ENCODE data around the gene SHROOM1. TPM values are rescaled to one million over a fixed set of nuclear protein-coding genes. Genes with fewer than 3 reads are reported as not detected.

SHROOM1 gene
- total RNA-seq, 1 donor from 2014 or later, result 1.5 TPM

- Mint-ChIP-seq H3K4me1 (peaks cover 15% of the 10 kb centered on the region), H3K27ac (no peak overlapping the region), H3K9me3 (no peaks in the 10 kb centered on the region), H3K27me3 (peaks cover 33% of the 10 kb centered on the region), H3K36me3 (ENCODE audit: low read depth) (no peaks in the 10 kb centered on the region), H3K4me3 (peak overlapping the region; percentile 59)
- ATAC-seq (ENCODE audit: low read depth) (peak; percentile 22), DNase-seq (peak; percentile 31)
- ChIA-PET CTCF (no interaction called here), POLR2A (interaction anchor here (0.6 kb wide), 1 partner anchor 1187 kb away, joined by 3 read pairs; no protein-coding TSS in a partner anchor)
- intact Hi-C loops (cut with micrococcal nuclease), result loop anchor here (2.0 to 5.0 kb wide), 2 partner anchors 36 to 40 kb away; partner anchors contain the start of genes KIF3A and SOWAHA
- TF ChIP-seq CTCF (IDR thresholded peaks at IDR 0.05), result no peak
Observed at GRCh38 chr5:132776131-132776937, 54.1 kb downstream of the SHROOM1 start.

- POLR2A ChIA-PET, result no interaction called here
- H3K27ac Mint-ChIP-seq, result no peak overlapping the region
- CTCF ChIA-PET, result no interaction called here
- no peaks in the 10 kb centered on the region for H3K36me3 Mint-ChIP-seq (ENCODE audit: low read depth)
- H3K27me3 Mint-ChIP-seq, result peaks cover 26% of the 10 kb centered on the region
- no peaks in the 10 kb centered on the region for H3K9me3 Mint-ChIP-seq
- DNase-seq, result no peak
- H3K4me3 Mint-ChIP-seq, result peak overlapping the region; percentile 32
- intact Hi-C loops (cut with micrococcal nuclease), result loop anchor here (5.0 kb wide), 1 partner anchor 37 kb away; the partner anchor contains the start of gene SOWAHA
- TF ChIP-seq CTCF (IDR thresholded peaks at IDR 0.05), result no peak
- no peak for ATAC-seq (ENCODE audit: low read depth)
- peaks cover 15% of the 10 kb centered on the region for H3K4me1 Mint-ChIP-seq
Observed at GRCh38 chr5:132775476-132775961, 54.9 kb downstream of the SHROOM1 start.

DNA sequence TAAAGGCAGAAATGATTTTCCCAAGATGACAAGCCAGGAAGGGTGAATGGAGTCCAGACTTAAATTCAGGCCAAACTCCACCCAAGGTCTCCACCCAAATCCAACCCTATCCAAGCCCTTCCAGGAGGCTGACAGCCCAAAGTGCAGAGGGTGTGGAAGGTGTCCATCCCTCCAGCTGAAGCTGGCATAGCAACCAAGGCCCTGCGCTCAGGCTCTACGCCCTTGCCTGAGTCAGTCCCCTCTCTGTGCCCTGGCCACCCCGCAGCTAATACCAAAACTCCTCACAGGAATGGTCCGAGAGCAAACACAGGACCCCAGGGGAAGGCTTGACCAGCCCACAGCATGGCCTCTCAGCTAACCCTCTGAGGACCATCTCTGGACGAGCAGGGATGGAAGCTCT, 55.6 kb downstream of the SHROOM1 start:
- Mint-ChIP-seq H3K9me3 (no peaks in the 10 kb centered on the region), H3K36me3 (ENCODE audit: low read depth) (no peaks in the 10 kb centered on the region), H3K4me1 (peaks cover 15% of the 10 kb centered on the region), H3K27ac (no peak overlapping the region), H3K27me3 (peaks cover 25% of the 10 kb centered on the region), H3K4me3 (no peak overlapping the region)
- CTCF ChIA-PET, result no interaction called here
- ATAC-seq (ENCODE audit: low read depth) (no peak), DNase-seq (no peak)
- intact Hi-C loops (cut with micrococcal nuclease), result loop anchor here (5.0 kb wide), 1 partner anchor 37 kb away; the partner anchor contains the start of gene SOWAHA
- no peak for TF ChIP-seq CTCF (IDR thresholded peaks at IDR 0.05)
- POLR2A ChIA-PET, result no interaction called here

GRCh38 chr5:132774406-132774805, 56.0 kb downstream of the SHROOM1 start:
- H3K27me3 Mint-ChIP-seq, result peaks cover 22% of the 10 kb centered on the region
- no peak for TF ChIP-seq CTCF (IDR thresholded peaks at IDR 0.05)
- POLR2A ChIA-PET, result no interaction called here
- peaks cover 15% of the 10 kb centered on the region for H3K4me1 Mint-ChIP-seq
- no peaks in the 10 kb centered on the region for H3K36me3 Mint-ChIP-seq (ENCODE audit: low read depth)
- CTCF ChIA-PET, result no interaction called here
- intact Hi-C loops (cut with micrococcal nuclease), result no loop called here
- ATAC-seq (ENCODE audit: low read depth), result no peak
- no peak overlapping the region for H3K27ac Mint-ChIP-seq
- no peaks in the 10 kb centered on the region for H3K9me3 Mint-ChIP-seq
- no peak overlapping the region for H3K4me3 Mint-ChIP-seq
- no peak for DNase-seq

DNA sequence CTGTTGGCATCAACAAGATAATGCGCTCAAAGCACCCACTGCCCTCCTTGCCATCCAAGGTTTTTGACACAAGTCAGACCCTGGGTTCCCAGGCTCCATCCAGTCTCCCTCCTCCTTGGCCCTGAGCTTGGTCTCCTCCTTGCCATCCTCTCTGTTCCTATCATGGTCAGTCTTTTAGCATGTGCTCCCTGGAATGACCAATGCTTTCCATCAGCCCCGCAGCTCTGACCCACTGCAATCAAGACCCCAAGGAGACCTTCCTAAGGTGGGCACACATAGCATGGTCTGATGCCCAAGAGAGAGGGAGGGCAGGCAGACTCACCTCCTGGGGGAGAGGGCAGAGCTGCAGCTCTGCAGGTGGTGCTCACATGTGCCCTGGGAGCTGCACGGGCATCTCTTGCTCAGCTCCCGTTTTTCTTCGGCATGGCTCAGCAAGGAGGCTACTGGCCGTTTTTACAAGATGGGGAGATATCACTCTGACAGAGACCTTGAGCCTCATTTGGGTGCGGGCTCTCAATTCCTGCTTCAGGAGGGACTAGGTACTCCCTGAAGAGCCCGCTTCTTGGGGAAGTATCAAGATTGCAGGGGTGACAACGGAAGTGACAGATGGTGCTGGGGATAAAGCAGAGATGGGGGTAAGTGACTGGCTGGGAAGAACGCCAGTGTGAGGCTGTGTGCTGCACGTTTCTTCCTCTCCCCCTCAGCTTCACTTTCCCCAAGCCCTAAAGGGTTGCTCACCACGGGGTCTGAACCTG, 56.7 kb downstream of the SHROOM1 start:
- Mint-ChIP-seq H3K4me1 (peaks cover 15% of the 10 kb centered on the region), H3K9me3 (no peaks in the 10 kb centered on the region), H3K4me3 (no peak overlapping the region), H3K36me3 (ENCODE audit: low read depth) (no peaks in the 10 kb centered on the region), H3K27ac (no peak overlapping the region), H3K27me3 (peaks cover 16% of the 10 kb centered on the region)
- no peak for DNase-seq
- intact Hi-C loops (cut with micrococcal nuclease), result no loop called here
- ChIA-PET POLR2A (no interaction called here), CTCF (no interaction called here)
- no peak for ATAC-seq (ENCODE audit: low read depth)
- no peak for TF ChIP-seq CTCF (IDR thresholded peaks at IDR 0.05)

All from activated B cell treated with CpG ODN at 0.5 μM for 24 hours (primary cell).